ENCODE measurements around the gene C22orf15.

The C22orf15 gene

DNA sequence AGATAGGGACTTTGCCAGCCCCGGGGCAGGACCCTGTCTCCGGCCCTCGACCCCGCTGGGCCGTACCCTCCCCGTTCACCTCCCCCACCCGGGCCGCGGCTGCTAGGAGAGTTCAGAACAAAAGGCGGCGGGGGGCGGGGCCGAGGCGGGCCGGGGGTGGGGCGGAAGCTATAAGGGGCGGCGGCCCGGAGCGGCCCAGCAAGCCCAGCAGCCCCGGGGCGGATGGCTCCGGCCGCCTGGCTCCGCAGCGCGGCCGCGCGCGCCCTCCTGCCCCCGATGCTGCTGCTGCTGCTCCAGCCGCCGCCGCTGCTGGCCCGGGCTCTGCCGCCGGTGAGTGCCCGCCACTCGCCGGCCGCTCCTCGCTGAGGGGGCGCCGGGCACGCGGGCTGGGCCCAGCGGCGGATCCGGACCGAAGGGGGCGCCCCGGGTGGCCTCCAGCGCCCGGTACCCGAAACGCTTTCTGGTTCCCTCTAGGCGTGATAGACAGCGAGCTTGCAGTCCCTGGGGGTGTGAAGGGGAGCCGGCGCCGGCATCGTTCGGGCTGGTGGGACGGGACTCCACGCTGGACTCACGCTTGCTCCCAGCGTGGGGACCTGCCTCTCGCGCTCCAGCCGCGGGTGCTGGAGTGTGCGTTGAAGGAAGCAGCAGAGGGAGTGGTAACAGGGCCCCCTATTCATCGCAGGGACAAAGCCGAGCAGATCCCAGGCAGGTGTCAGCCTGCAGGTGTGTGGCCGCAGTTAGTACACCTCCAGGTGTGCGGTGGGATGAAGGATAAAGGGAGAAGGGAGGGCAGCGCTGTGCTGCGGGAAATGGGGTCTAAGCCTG is 10.1 kb downstream of the C22orf15 start, which contains the start of gene MMP11:
MMP11 (plus strand) TSS at position 201 of the 825 bp plus-strand sequence; CDS start at position 223, 22 bp downstream.
- peak within 1 kb of the TSS; percentile 78 to 87 (median 87) for H3K4me3 Mint-ChIP-seq
- H3K27ac Mint-ChIP-seq: peak within 1 kb of the TSS; percentile 9 to 57 (median 28)
- peaks cover 47% of the 10 kb centered on the region for H3K4me1 Mint-ChIP-seq
- TF ChIP-seq, protein P1, sequence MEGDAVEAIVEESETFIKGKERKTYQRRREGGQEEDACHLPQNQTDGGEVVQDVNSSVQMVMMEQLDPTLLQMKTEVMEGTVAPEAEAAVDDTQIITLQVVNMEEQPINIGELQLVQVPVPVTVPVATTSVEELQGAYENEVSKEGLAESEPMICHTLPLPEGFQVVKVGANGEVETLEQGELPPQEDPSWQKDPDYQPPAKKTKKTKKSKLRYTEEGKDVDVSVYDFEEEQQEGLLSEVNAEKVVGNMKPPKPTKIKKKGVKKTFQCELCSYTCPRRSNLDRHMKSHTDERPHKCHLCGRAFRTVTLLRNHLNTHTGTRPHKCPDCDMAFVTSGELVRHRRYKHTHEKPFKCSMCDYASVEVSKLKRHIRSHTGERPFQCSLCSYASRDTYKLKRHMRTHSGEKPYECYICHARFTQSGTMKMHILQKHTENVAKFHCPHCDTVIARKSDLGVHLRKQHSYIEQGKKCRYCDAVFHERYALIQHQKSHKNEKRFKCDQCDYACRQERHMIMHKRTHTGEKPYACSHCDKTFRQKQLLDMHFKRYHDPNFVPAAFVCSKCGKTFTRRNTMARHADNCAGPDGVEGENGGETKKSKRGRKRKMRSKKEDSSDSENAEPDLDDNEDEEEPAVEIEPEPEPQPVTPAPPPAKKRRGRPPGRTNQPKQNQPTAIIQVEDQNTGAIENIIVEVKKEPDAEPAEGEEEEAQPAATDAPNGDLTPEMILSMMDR (IDR thresholded peaks at IDR 0.05; ENCODE audit: unreplicated experiment in 3 of 3): no peak
- H3K27me3 Mint-ChIP-seq (ENCODE audit: low read depth): no peaks in the 10 kb centered on the region
- no peaks in the 10 kb centered on the region for H3K36me3 Mint-ChIP-seq (ENCODE audit: low read depth)
- H3K9me3 Mint-ChIP-seq: no peaks in the 10 kb centered on the region

DNA sequence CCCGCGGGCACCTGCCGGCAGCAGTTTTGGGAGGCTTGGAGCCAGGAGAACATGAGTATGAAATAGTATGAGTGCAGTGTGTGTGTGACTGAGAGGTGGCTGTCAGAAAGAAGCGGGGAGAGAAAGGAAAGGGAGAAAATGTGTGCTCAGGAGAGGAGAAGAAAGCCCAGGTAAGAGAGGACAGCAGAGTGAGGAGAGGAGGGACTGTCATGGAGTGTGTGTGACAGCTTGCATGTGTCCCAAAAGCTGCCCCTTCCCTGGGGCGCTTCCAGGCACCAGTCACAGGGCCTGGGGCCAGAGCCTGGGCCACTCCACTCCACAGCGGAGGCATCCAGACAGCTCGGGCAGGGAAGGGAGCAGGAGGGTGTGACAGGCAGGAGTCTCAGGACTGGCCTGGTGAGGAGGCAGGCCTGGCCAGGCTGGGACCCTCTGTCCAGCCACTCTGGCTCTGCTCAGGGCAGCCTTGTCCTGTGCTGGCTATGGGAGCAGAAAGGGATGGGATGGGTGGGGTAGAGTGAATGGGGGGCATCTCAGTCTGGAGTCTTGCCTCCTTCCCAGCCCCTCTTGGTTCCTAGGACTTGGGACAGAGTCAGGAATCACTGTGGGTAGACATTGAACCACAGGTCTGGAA is 10.8 kb downstream of the C22orf15 start:
- H3K27ac Mint-ChIP-seq: peak overlapping the region; percentile 9 to 57 (median 28)
- peak overlapping the region; percentile 78 to 87 (median 81) for H3K4me3 Mint-ChIP-seq
- peaks cover 47% of the 10 kb centered on the region for H3K4me1 Mint-ChIP-seq
- TF ChIP-seq, protein P1 (IDR thresholded peaks at IDR 0.05; ENCODE audit: unreplicated experiment in 3 of 3): no peak
- no peaks in the 10 kb centered on the region for H3K27me3 Mint-ChIP-seq (ENCODE audit: low read depth)
- no peaks in the 10 kb centered on the region for H3K36me3 Mint-ChIP-seq (ENCODE audit: low read depth)
- no peaks in the 10 kb centered on the region for H3K9me3 Mint-ChIP-seq

DNA sequence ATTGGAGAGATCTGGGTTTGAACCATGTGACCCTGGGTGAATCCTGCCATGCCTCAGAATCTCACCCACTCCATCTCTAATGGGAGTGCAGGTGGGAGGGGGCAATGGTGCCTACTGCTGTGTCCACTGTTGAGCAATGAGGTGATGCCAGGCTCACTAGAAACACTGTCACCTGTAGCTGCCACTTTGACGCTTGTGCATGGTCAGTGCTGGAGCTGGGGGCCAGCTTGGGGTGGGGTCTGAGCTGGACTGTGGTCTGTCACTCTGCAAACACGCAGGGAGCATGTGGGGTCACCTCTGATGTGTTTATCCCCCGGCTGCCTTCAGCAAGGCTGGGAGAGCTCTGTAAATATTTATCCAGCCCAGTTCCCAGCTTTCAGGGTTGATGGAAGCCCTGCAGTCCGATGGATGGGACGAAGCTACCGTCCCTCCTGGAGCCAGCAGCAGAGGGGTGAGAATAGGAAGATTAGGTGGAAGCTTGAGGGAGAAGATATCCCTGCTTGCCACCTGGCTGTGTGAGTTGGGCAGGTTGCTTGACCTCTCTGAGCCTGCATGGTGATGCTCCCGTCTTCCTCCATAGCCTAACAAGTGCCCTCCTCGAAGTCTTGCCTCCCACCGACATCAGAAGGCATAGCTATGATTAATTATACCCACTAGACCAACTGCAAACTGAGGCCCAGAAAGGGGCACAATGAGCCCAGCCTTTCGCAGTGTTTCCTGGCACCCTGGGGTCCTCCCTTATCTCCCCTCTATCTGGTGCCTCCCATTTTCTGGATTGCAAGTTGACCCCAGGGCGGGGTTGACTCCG is 11.5 kb downstream of the C22orf15 start:
- H3K27ac Mint-ChIP-seq: peak overlapping the region; percentile 14 to 71 (median 63)
- no peaks in the 10 kb centered on the region for H3K9me3 Mint-ChIP-seq
- H3K36me3 Mint-ChIP-seq (ENCODE audit: low read depth): no peaks in the 10 kb centered on the region
- H3K4me1 Mint-ChIP-seq: peaks cover 43% of the 10 kb centered on the region
- TF ChIP-seq, protein P1 (IDR thresholded peaks at IDR 0.05; ENCODE audit: unreplicated experiment in 3 of 3): no peak
- no peaks in the 10 kb centered on the region for H3K27me3 Mint-ChIP-seq (ENCODE audit: low read depth)
- H3K4me3 Mint-ChIP-seq: peak overlapping the region; percentile 78 to 87 (median 81)

DNA sequence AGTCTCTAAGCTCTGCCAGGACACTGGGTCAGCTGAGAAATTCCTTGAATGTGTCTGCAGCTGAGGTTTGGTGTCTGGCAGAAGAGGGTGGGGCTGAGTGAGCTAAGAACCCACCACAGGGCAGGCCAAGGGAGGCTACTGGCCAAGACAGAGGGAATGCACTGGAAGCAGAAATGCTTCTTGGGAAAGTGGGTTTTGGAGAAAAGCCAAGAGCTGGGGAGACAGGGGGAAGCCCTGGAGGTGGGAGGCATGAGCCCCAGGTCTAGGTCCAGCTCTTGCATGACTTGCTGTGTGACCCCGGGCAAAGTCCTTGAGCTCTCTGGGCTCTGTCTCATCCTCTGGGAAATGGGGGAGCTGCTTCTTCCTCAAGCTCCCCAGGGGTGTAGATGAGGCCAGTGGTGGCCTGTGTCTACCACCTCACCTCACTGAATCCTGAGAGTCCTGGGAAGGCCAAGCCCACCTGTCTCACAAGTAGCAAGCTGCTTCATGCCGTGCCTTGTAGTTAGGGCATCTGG is 12.2 kb downstream of the C22orf15 start:
- TF ChIP-seq, protein P1 (IDR thresholded peaks at IDR 0.05; ENCODE audit: unreplicated experiment in 3 of 3): no peak
- Mint-ChIP-seq H3K4me3 (peak overlapping the region; percentile 78 to 87 (median 81)), H3K36me3 (ENCODE audit: low read depth) (peaks cover 3% of the 10 kb centered on the region), H3K27me3 (ENCODE audit: low read depth) (no peaks in the 10 kb centered on the region), H3K27ac (peak overlapping the region; percentile 14 to 71 (median 63)), H3K9me3 (no peaks in the 10 kb centered on the region), H3K4me1 (peaks cover 42% of the 10 kb centered on the region)

DNA sequence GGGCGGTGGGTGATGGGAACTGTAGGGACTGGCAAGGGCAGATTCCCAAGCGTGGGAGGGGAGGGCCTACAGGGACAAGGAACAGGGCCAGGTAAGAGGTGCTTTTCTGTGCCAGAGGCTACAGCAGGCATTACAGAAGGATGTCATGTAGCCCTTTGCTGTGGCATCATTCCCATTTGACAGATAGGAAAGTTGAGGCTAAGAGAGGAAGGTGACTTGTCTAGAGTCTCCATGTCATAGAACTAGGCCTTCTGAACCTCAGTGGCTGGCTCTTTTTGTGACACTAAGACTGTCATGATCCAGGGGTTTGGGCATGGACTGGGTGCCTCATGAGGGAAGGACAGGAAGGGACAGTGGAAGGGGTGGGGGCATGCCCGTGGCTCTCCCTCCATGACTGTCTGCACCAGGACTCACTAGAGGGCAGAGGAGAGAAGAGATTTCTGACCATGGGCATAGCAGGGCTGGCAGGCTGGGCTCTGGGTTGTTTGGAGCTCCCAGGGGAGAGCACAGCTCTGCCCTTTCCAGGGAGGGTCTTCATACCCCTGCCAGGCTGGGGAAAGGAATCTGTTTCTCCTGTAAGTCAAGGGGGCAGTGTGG is 13.1 kb downstream of the C22orf15 start:
- Mint-ChIP-seq H3K27me3 (ENCODE audit: low read depth) (no peaks in the 10 kb centered on the region), H3K4me3 (peak overlapping the region in 1 of 3 experiments; percentile 36), H3K36me3 (ENCODE audit: low read depth) (peaks cover 3% of the 10 kb centered on the region), H3K27ac (peak overlapping the region in 2 of 3 experiments; percentile 14 to 40), H3K9me3 (no peaks in the 10 kb centered on the region), H3K4me1 (peaks cover 41% of the 10 kb centered on the region)
- TF ChIP-seq, protein P1 (IDR thresholded peaks at IDR 0.05; ENCODE audit: unreplicated experiment in 3 of 3): no peak
